DND-41 (cell line): ENCODE data around the gene GNG4.

Source experiments
- CTCF ChIP-seq: IDR thresholded peaks from 2 replicates; pipeline ENCODE4 v1.5.1; 2012; ENCODE audit warnings: borderline replicate concordance, low read length, moderate library complexity, mild to moderate bottlenecking; ENCODE audit not compliant: poor library complexity, severe bottlenecking; ENCODE audit errors: extremely low read depth
- EZH2 ChIP-seq: IDR thresholded peaks from 3 replicates; pipeline ENCODE4 v1.6.1; 2012; ENCODE audit warnings: borderline replicate concordance, low read depth, mild to moderate bottlenecking, moderate library complexity, low read length, inconsistent platforms; ENCODE audit not compliant: severe bottlenecking

GRCh38 chr1:235595079-235595478 lies 54.5 kb downstream of the GNG4 start:
- no peak for TF ChIP-seq EZH2
- no peak for TF ChIP-seq CTCF
